ENCODE data around the gene TRAF4. TPM values are rescaled to one million over a fixed set of nuclear protein-coding genes. Genes with fewer than 3 reads are reported as not detected.
A peak's percentile ranks its signal among the peaks of the same experiment; 100 is the strongest.

TRAF4 gene
- total RNA-seq, 1 experiment from 2014 or later: 127 TPM

- BruUV-seq (replicated peaks): no TSS peak
- Histone ChIP-seq H3K4me1 (ENCODE audit: control insufficient read depth in 1 of 2, insufficient read depth in 2 of 2, low read length in 2 of 2) (peaks cover 22 to 52% of the 10 kb centered on the region in 2 experiments), H3K27ac (ENCODE audit: low read depth, low read length) (peak overlapping the region; percentile 98), H2AFZ (ENCODE audit: low read depth, low read length, poor library complexity, severe bottlenecking) (no peak overlapping the region), H3K9me2 (ENCODE audit: insufficient read depth) (no peaks in the 10 kb centered on the region), H3K9ac (ENCODE audit: low read length) (no peak overlapping the region), H4K20me1 (ENCODE audit: insufficient read depth) (peaks cover 32% of the 10 kb centered on the region; the same call in 1 of the 2 replicates), H3K4me3 (replicated peaks in 1 of 2; ENCODE audit: low read depth in 1 of 2, low read length in 2 of 2) (no peak overlapping the region), H3K4me2 (ENCODE audit: low read length) (no peak overlapping the region), H3K27me3 (ENCODE audit: insufficient read depth, low read length) (no peaks in the 10 kb centered on the region), H3K79me2 (ENCODE audit: insufficient read depth, low read length) (peaks cover 62% of the 10 kb centered on the region), H3K9me3 (ENCODE audit: control insufficient read depth in 1 of 2, insufficient read depth in 1 of 2, low read depth in 1 of 2, low read length in 2 of 2) (no peaks in the 10 kb centered on the region), H3K36me3 (ENCODE audit: control insufficient read depth in 1 of 2, insufficient read depth in 2 of 2, low read length in 2 of 2) (peaks cover 32 to 58% of the 10 kb centered on the region in 2 experiments)
- RAD21 ChIA-PET (ENCODE audit: low non-redundant PET in 1 of 2, low total read pairs in 2 of 2, uncharacterized antibody in 2 of 2, unreplicated experiment in 2 of 2): no interaction called here
- POLR2A ChIA-PET: interaction anchor here (0.9 to 11.6 kb wide), 4 partner anchors 13 to 28 kb away, joined by 3 to 149 read pairs (median 4); partner anchors contain the start of genes NEK8, RPL23A and TLCD1
- no peak for DNase-seq (ENCODE audit: low read depth, low spot score)
- TF ChIP-seq FOSL1 (IDR thresholded peaks at IDR 0.05; ENCODE audit: low read depth) (no peak), ZBTB33 (IDR thresholded peaks at IDR 0.05; ENCODE audit: extremely low read depth, insufficient replicate concordance, low read length) (no peak), MAX (IDR thresholded peaks at IDR 0.05) (no peak), POLR2AphosphoS5 (IDR thresholded peaks at IDR 0.05; ENCODE audit: low read depth, low read length) (no peak), REST (IDR thresholded peaks at IDR 0.05; ENCODE audit: low read depth) (no peak), ZNF274 (IDR thresholded peaks at IDR 0.05; ENCODE audit: low read depth, low read length) (no peak), CEBPB (IDR thresholded peaks at IDR 0.05; ENCODE audit: low read depth) (no peak), YY1 (IDR thresholded peaks at IDR 0.05; ENCODE audit: extremely low read depth, insufficient replicate concordance, low read depth, low read length) (no peak), CBX3 (IDR thresholded peaks at IDR 0.05; ENCODE audit: low read depth) (no peak), EZH2phosphoT487 (IDR thresholded peaks at IDR 0.05; ENCODE audit: borderline replicate concordance) (no peak), RAD21 (IDR thresholded peaks at IDR 0.05; ENCODE audit: low read depth) (no peak), SIN3A (IDR thresholded peaks at IDR 0.05; ENCODE audit: low read depth) (no peak), ATF3 (IDR thresholded peaks at IDR 0.05) (no peak), EZH2 (IDR thresholded peaks at IDR 0.05) (no peak), TCF7L2 (IDR thresholded peaks at IDR 0.05; ENCODE audit: borderline replicate concordance, extremely low read depth, insufficient read depth, insufficient read length) (no peak)
- CTCF ChIA-PET: interaction anchor here (3.8 to 13.6 kb wide), 2 partner anchors 14 to 21 kb away, joined by 41 to 207 read pairs; partner anchors contain the start of genes NEK8 and TLCD1
- intact Hi-C loops (cut with micrococcal nuclease): no loop called here
- no peak for ATAC-seq
Observed at GRCh38 chr17:28747801-28748750, 4.3 kb downstream of the TRAF4 start.

Data from HCT116 (cell line).